ENCODE measurements around the gene EPHA3. TPM values are rescaled to one million over a fixed set of nuclear protein-coding genes. Genes with fewer than 3 reads are reported as not detected.

Gene EPHA3
- total and polyA plus RNA-seq, 9 donors, result 18.9 to 40.1 (median 26.3) TPM

- WGBS (ENCODE audit: insufficient coverage), result 82% methylated on average over 1 of the region's 3 CpGs
Measured at GRCh38 chr3:89363171-89363570, 255.8 kb downstream of the EPHA3 start.

GRCh38 chr3:89364314-89364713 lies 256.9 kb downstream of the EPHA3 start:
- H3K4me3 ChIP-seq (ENCODE audit: low read length), result no peak overlapping the region
- H3K27ac ChIP-seq (ENCODE audit: low read length), result no peak overlapping the region
- DNase-seq, result peak; percentile 91
- H3K9me3 ChIP-seq (replicated peaks; ENCODE audit: control insufficient read depth, low read depth, low read length), result peaks cover 3% of the 10 kb centered on the region
- no peaks in the 10 kb centered on the region for H3K27me3 ChIP-seq (ENCODE audit: control insufficient read depth, insufficient read depth, low read length)
- peaks cover 3% of the 10 kb centered on the region for H3K4me1 ChIP-seq (ENCODE audit: control insufficient read depth, insufficient read depth, low read length)
- no peaks in the 10 kb centered on the region for H3K36me3 ChIP-seq (ENCODE audit: control insufficient read depth, insufficient read depth, low read length)

More at GRCh38 chr3:89363171-89363570, 255.8 kb downstream of the EPHA3 start:
- Histone ChIP-seq H3K9me3 (replicated peaks; ENCODE audit: control insufficient read depth, low read depth, low read length) (no peaks in the 10 kb centered on the region), H3K36me3 (ENCODE audit: control insufficient read depth, insufficient read depth, low read length) (no peaks in the 10 kb centered on the region), H3K4me3 (ENCODE audit: low read length) (no peak overlapping the region), H3K27me3 (ENCODE audit: control insufficient read depth, insufficient read depth, low read length) (no peaks in the 10 kb centered on the region), H3K27ac (ENCODE audit: low read length) (no peak overlapping the region), H3K4me1 (ENCODE audit: control insufficient read depth, insufficient read depth, low read length) (peaks cover 3% of the 10 kb centered on the region)
- DNase-seq, result peak; percentile 34

GRCh38 chr3:89367166-89367565 lies 259.7 kb downstream of the EPHA3 start:
- no peak for DNase-seq
- WGBS (ENCODE audit: insufficient coverage), result 57% methylated on average over 2 of the region's 3 CpGs
- H3K27ac ChIP-seq (ENCODE audit: low read length), result no peak overlapping the region
- H3K36me3 ChIP-seq (ENCODE audit: control insufficient read depth, insufficient read depth, low read length), result no peaks in the 10 kb centered on the region
- H3K4me1 ChIP-seq (ENCODE audit: control insufficient read depth, insufficient read depth, low read length), result peaks cover 3% of the 10 kb centered on the region
- peaks cover 3% of the 10 kb centered on the region for H3K9me3 ChIP-seq (replicated peaks; ENCODE audit: control insufficient read depth, low read depth, low read length)
- H3K27me3 ChIP-seq (ENCODE audit: control insufficient read depth, insufficient read depth, low read length), result no peaks in the 10 kb centered on the region
- H3K4me3 ChIP-seq (ENCODE audit: low read length), result no peak overlapping the region

- WGBS (ENCODE audit: insufficient coverage), result 100% methylated on average over 1 of the region's 3 CpGs
- Histone ChIP-seq H3K4me1 (ENCODE audit: control insufficient read depth, insufficient read depth, low read length) (no peaks in the 10 kb centered on the region), H3K27me3 (ENCODE audit: control insufficient read depth, insufficient read depth, low read length) (no peaks in the 10 kb centered on the region), H3K4me3 (ENCODE audit: low read length) (no peak overlapping the region), H3K36me3 (ENCODE audit: control insufficient read depth, insufficient read depth, low read length) (no peaks in the 10 kb centered on the region), H3K27ac (ENCODE audit: low read length) (no peak overlapping the region), H3K9me3 (replicated peaks; ENCODE audit: control insufficient read depth, low read depth, low read length) (peaks cover 3% of the 10 kb centered on the region)
- no peak for DNase-seq
Measured at GRCh38 chr3:89368846-89369245, 261.4 kb downstream of the EPHA3 start.

GRCh38 chr3:89372456-89372855 lies 265.0 kb downstream of the EPHA3 start:
- peaks cover 3% of the 10 kb centered on the region for H3K9me3 ChIP-seq (replicated peaks; ENCODE audit: control insufficient read depth, low read depth, low read length)
- H3K27me3 ChIP-seq (ENCODE audit: control insufficient read depth, insufficient read depth, low read length), result no peaks in the 10 kb centered on the region
- no peak overlapping the region for H3K27ac ChIP-seq (ENCODE audit: low read length)
- DNase-seq, result peak; percentile 86
- H3K4me3 ChIP-seq (ENCODE audit: low read length), result no peak overlapping the region
- WGBS (ENCODE audit: insufficient coverage), result no CpG with 5 or more reads among the region's 1 CpG
- no peaks in the 10 kb centered on the region for H3K36me3 ChIP-seq (ENCODE audit: control insufficient read depth, insufficient read depth, low read length)
- H3K4me1 ChIP-seq (ENCODE audit: control insufficient read depth, insufficient read depth, low read length), result no peaks in the 10 kb centered on the region

- H3K36me3 ChIP-seq (ENCODE audit: control insufficient read depth, insufficient read depth, low read length), result no peaks in the 10 kb centered on the region
- no peak for DNase-seq
- no peaks in the 10 kb centered on the region for H3K4me1 ChIP-seq (ENCODE audit: control insufficient read depth, insufficient read depth, low read length)
- H3K27ac ChIP-seq (ENCODE audit: low read length), result no peak overlapping the region
- H3K27me3 ChIP-seq (ENCODE audit: control insufficient read depth, insufficient read depth, low read length), result no peaks in the 10 kb centered on the region
- H3K9me3 ChIP-seq (replicated peaks; ENCODE audit: control insufficient read depth, low read depth, low read length), result peaks cover 3% of the 10 kb centered on the region
- H3K4me3 ChIP-seq (ENCODE audit: low read length), result no peak overlapping the region
Measured at GRCh38 chr3:89373434-89373833, 266.0 kb downstream of the EPHA3 start.

GRCh38 chr3:89375451-89375850 lies 268.0 kb downstream of the EPHA3 start:
- Histone ChIP-seq H3K4me3 (ENCODE audit: low read length) (no peak overlapping the region), H3K4me1 (ENCODE audit: control insufficient read depth, insufficient read depth, low read length) (no peaks in the 10 kb centered on the region), H3K36me3 (ENCODE audit: control insufficient read depth, insufficient read depth, low read length) (no peaks in the 10 kb centered on the region), H3K27ac (ENCODE audit: low read length) (no peak overlapping the region), H3K9me3 (replicated peaks; ENCODE audit: control insufficient read depth, low read depth, low read length) (no peaks in the 10 kb centered on the region), H3K27me3 (ENCODE audit: control insufficient read depth, insufficient read depth, low read length) (no peaks in the 10 kb centered on the region)
- WGBS (ENCODE audit: insufficient coverage), result no CpG with 5 or more reads among the region's 1 CpG
- DNase-seq, result no peak

GRCh38 chr3:89380016-89380415 lies 272.6 kb downstream of the EPHA3 start:
- no peaks in the 10 kb centered on the region for H3K4me1 ChIP-seq (ENCODE audit: control insufficient read depth, insufficient read depth, low read length)
- no peak overlapping the region for H3K27ac ChIP-seq (ENCODE audit: low read length)
- no peaks in the 10 kb centered on the region for H3K9me3 ChIP-seq (replicated peaks; ENCODE audit: control insufficient read depth, low read depth, low read length)
- H3K4me3 ChIP-seq (ENCODE audit: low read length), result no peak overlapping the region
- no CpG with 5 or more reads among the region's 4 CpGs for WGBS (ENCODE audit: insufficient coverage)
- no peak for DNase-seq
- no peaks in the 10 kb centered on the region for H3K27me3 ChIP-seq (ENCODE audit: control insufficient read depth, insufficient read depth, low read length)
- H3K36me3 ChIP-seq (ENCODE audit: control insufficient read depth, insufficient read depth, low read length), result no peaks in the 10 kb centered on the region

- no peaks in the 10 kb centered on the region for H3K9me3 ChIP-seq (replicated peaks; ENCODE audit: control insufficient read depth, low read depth, low read length)
- H3K4me1 ChIP-seq (ENCODE audit: control insufficient read depth, insufficient read depth, low read length), result no peaks in the 10 kb centered on the region
- H3K27me3 ChIP-seq (ENCODE audit: control insufficient read depth, insufficient read depth, low read length), result no peaks in the 10 kb centered on the region
- no peak overlapping the region for H3K27ac ChIP-seq (ENCODE audit: low read length)
- no peaks in the 10 kb centered on the region for H3K36me3 ChIP-seq (ENCODE audit: control insufficient read depth, insufficient read depth, low read length)
- DNase-seq, result no peak
- 50% methylated on average over 2 of the region's 3 CpGs for WGBS (ENCODE audit: insufficient coverage)
- H3K4me3 ChIP-seq (ENCODE audit: low read length), result no peak overlapping the region
Measured at GRCh38 chr3:89392991-89393390, 285.6 kb downstream of the EPHA3 start.

- DNase-seq, result peak; percentile 89
- WGBS (ENCODE audit: insufficient coverage), result 44% methylated on average over 1 of the region's 1 CpG
- H3K27me3 ChIP-seq (ENCODE audit: control insufficient read depth, insufficient read depth, low read length), result no peaks in the 10 kb centered on the region
- H3K36me3 ChIP-seq (ENCODE audit: control insufficient read depth, insufficient read depth, low read length), result no peaks in the 10 kb centered on the region
- H3K4me1 ChIP-seq (ENCODE audit: control insufficient read depth, insufficient read depth, low read length), result no peaks in the 10 kb centered on the region
- H3K9me3 ChIP-seq (replicated peaks; ENCODE audit: control insufficient read depth, low read depth, low read length), result no peaks in the 10 kb centered on the region
- no peak overlapping the region for H3K4me3 ChIP-seq (ENCODE audit: low read length)
- no peak overlapping the region for H3K27ac ChIP-seq (ENCODE audit: low read length)
Measured at GRCh38 chr3:89395456-89395855, 288.0 kb downstream of the EPHA3 start.

GRCh38 chr3:89395996-89396395 lies 288.6 kb downstream of the EPHA3 start:
- no peaks in the 10 kb centered on the region for H3K9me3 ChIP-seq (replicated peaks; ENCODE audit: control insufficient read depth, low read depth, low read length)
- no peaks in the 10 kb centered on the region for H3K27me3 ChIP-seq (ENCODE audit: control insufficient read depth, insufficient read depth, low read length)

More at GRCh38 chr3:89395996-89396395, 288.6 kb downstream of the EPHA3 start:
- no peak for DNase-seq
- no peaks in the 10 kb centered on the region for H3K4me1 ChIP-seq (ENCODE audit: control insufficient read depth, insufficient read depth, low read length)
- H3K36me3 ChIP-seq (ENCODE audit: control insufficient read depth, insufficient read depth, low read length), result no peaks in the 10 kb centered on the region
- H3K27ac ChIP-seq (ENCODE audit: low read length), result no peak overlapping the region
- no peak overlapping the region for H3K4me3 ChIP-seq (ENCODE audit: low read length)

Measured in muscle of leg (tissue), 11 donors.